GM23338 (cell line): Measurements from ENCODE around the gene TNNT1.

Source experiments
- CREB1 ChIP-seq: fragments of 250-450 bp; sonication (Bioruptor Pico); IDR thresholded peaks from 2 replicates; pipeline ENCODE4 v1.5.0; 2020; ENCODE audit warnings: low read depth, mild to moderate bottlenecking, moderate library complexity
- EZH2 ChIP-seq: fragments of 200-600 bp; sonication (generic); IDR thresholded peaks from one replicate; pipeline ENCODE4 v1.8.0; 2017; ENCODE audit warnings: antibody characterized with exemption, mild to moderate bottlenecking, low read depth; ENCODE audit not compliant: unreplicated experiment
- EZH2phosphoT487 ChIP-seq: fragments of 200-600 bp; sonication (generic); IDR thresholded peaks from one replicate; pipeline ENCODE4 v1.8.1; 2018; ENCODE audit warnings: antibody characterized with exemption; ENCODE audit not compliant: unreplicated experiment
- NANOG ChIP-seq: IDR thresholded peaks from 2 replicates; pipeline ENCODE4 v1.6.1; 2016; ENCODE audit warnings: antibody characterized with exemption, borderline replicate concordance
- POLR2AphosphoS5 ChIP-seq: IDR thresholded peaks from 2 replicates; pipeline ENCODE4 v1.6.1; 2016; ENCODE audit warnings: antibody characterized with exemption, low read depth
- ZNF331 ChIP-seq: fragments of 250-450 bp; sonication (Bioruptor Pico); IDR thresholded peaks from 2 replicates; pipeline ENCODE4 v1.5.0; 2020; ENCODE audit warnings: low read depth, mild to moderate bottlenecking, moderate library complexity
- TF ChIP-seq, protein P1 (sequence below), 2 experiments: fragments of 200-600 bp in 1 of 2; sonication (generic) in 1 of 2; conservative IDR thresholded peaks; 2 replicates each; pipeline versions ENCODE4 v1.5.1 to v1.6.1; 2016 to 2017; ENCODE audit warnings: antibody characterized with exemption in 2 of 2, low read depth in 2 of 2, mild to moderate bottlenecking in 2 of 2, moderate library complexity in 1 of 2
- TF ChIP-seq, protein P2 (sequence below): IDR thresholded peaks from one replicate; pipeline ENCODE4 v1.6.1; 2018; ENCODE audit warnings: antibody characterized with exemption; ENCODE audit not compliant: unreplicated experiment

DNA sequence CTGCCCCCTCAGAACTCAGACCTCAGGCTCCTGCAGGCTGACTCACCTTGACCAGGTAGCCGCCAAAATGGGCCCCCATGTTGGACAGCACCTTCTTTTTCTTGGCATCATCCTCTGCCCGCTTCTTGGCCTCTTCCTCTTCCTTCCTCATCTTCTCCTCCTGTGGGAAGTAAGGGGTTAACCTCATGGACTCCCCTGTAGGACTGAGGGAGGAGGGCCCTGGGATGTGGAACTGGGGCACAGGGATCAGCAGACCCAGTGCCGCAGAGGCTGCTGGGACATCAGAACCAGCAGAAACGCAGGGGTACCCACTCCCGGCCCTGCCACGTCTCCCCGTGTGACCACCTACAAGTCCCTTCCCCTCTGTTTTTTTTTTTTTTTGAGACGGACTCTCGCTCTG, 11.1 kb downstream of the TNNT1 start:
- TF ChIP-seq, protein P1, sequence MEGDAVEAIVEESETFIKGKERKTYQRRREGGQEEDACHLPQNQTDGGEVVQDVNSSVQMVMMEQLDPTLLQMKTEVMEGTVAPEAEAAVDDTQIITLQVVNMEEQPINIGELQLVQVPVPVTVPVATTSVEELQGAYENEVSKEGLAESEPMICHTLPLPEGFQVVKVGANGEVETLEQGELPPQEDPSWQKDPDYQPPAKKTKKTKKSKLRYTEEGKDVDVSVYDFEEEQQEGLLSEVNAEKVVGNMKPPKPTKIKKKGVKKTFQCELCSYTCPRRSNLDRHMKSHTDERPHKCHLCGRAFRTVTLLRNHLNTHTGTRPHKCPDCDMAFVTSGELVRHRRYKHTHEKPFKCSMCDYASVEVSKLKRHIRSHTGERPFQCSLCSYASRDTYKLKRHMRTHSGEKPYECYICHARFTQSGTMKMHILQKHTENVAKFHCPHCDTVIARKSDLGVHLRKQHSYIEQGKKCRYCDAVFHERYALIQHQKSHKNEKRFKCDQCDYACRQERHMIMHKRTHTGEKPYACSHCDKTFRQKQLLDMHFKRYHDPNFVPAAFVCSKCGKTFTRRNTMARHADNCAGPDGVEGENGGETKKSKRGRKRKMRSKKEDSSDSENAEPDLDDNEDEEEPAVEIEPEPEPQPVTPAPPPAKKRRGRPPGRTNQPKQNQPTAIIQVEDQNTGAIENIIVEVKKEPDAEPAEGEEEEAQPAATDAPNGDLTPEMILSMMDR (conservative IDR thresholded peaks at IDR 0.05; ENCODE audit: low read depth in 2 of 2): no peak
- TF ChIP-seq EZH2phosphoT487 (no peak), POLR2AphosphoS5 (no peak), CREB1 (CRISPR knock-in tag) (no peak), ZNF331 (CRISPR knock-in tag) (no peak), NANOG (no peak), EZH2 (no peak)
- TF ChIP-seq, protein P2, sequence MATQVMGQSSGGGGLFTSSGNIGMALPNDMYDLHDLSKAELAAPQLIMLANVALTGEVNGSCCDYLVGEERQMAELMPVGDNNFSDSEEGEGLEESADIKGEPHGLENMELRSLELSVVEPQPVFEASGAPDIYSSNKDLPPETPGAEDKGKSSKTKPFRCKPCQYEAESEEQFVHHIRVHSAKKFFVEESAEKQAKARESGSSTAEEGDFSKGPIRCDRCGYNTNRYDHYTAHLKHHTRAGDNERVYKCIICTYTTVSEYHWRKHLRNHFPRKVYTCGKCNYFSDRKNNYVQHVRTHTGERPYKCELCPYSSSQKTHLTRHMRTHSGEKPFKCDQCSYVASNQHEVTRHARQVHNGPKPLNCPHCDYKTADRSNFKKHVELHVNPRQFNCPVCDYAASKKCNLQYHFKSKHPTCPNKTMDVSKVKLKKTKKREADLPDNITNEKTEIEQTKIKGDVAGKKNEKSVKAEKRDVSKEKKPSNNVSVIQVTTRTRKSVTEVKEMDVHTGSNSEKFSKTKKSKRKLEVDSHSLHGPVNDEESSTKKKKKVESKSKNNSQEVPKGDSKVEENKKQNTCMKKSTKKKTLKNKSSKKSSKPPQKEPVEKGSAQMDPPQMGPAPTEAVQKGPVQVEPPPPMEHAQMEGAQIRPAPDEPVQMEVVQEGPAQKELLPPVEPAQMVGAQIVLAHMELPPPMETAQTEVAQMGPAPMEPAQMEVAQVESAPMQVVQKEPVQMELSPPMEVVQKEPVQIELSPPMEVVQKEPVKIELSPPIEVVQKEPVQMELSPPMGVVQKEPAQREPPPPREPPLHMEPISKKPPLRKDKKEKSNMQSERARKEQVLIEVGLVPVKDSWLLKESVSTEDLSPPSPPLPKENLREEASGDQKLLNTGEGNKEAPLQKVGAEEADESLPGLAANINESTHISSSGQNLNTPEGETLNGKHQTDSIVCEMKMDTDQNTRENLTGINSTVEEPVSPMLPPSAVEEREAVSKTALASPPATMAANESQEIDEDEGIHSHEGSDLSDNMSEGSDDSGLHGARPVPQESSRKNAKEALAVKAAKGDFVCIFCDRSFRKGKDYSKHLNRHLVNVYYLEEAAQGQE: no peak
